Activated CD8-positive, alpha-beta memory T cell treated with anti-CD3 and anti-CD28 coated beads, Interleukin-2, amount 10 ng/mL, durations not matched to agents 7 days and 5 days (primary cell): ENCODE measurements around the gene POGZ. TPM values are rescaled to one million over a fixed set of nuclear protein-coding genes. Genes with fewer than 3 reads are reported as not detected.
"Not testable (repeated sequence)": the region's sequence is repeated elsewhere in the genome, so short reads cannot be mapped to it uniquely, and the experiment has no call there.

Source experiments
- ATAC-seq: fragments of 150-1000 bp; cut with Tn5 transposase; one replicate; pipeline ENCODE4 v1.10.0; 2021; ENCODE audit warnings: moderate library complexity
- CTCF ChIA-PET: fragments of 350-600 bp; sonication (Branson Sonifier 250); formaldehyde crosslinking; loops from one replicate; lab custom pipeline; 2021; ENCODE audit warnings: antibody characterized with exemption; lab: Charles Lee
- DNase-seq: peaks from one replicate; pipeline ENCODE4 v3.0.0-alpha.2; 2020
- H3K27ac Mint-ChIP-seq: one replicate; pipeline ENCODE4 v1.8.0; 2021; ENCODE audit warnings: mild to moderate bottlenecking, mixed read lengths
- H3K27me3 Mint-ChIP-seq: one replicate; pipeline ENCODE4 v1.8.0; 2021; ENCODE audit warnings: mixed read lengths
- H3K36me3 Mint-ChIP-seq: one replicate; pipeline ENCODE4 v1.8.0; 2021; ENCODE audit warnings: mild to moderate bottlenecking, mixed read lengths
- H3K4me1 Mint-ChIP-seq: one replicate; pipeline ENCODE4 v1.8.0; 2021; ENCODE audit warnings: mixed read lengths
- H3K4me3 Mint-ChIP-seq: one replicate; pipeline ENCODE4 v1.8.0; 2021; ENCODE audit warnings: mild to moderate bottlenecking, moderate library complexity, mixed read lengths
- H3K9me3 Mint-ChIP-seq: one replicate; pipeline ENCODE4 v1.8.0; 2022; ENCODE audit warnings: low read depth, mixed read lengths
- total RNA-seq, 2 experiments: library from RNA; stranded (reverse); gene quantifications; one replicate each; pipeline ENCODE4 v1.2.3, GENCODE V29; 2021

Gene POGZ
- total RNA-seq, 2 experiments from 2014 or later, result 79.6 to 83.5 TPM

DNA sequence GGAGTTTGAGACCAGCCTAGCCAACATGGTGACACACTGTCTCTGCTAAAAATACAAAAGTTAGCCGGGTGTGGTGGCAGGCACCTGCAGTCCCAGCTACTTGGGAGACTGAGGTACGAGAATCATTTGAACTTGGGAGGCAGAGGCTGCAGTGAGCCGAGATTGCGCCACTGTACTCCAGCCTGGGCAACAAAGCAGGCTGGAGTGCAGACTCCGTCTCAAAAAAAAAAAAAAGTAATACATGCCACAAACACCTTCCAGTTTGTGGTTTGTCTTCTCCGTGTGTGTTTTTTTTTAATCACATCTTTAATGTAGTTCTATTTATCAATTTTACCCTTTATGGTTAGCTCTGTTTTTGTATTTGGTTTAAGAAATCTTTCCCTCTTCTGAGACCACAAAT, 22.3 kb downstream of the POGZ start:
- Mint-ChIP-seq H3K36me3 (peaks cover 15% of the 10 kb centered on the region), H3K27me3 (no peaks in the 10 kb centered on the region), H3K4me1 (peaks cover 26% of the 10 kb centered on the region), H3K27ac (peak overlapping the region; percentile 24), H3K4me3 (no peak overlapping the region), H3K9me3 (no peaks in the 10 kb centered on the region)
- peak; percentile 42 for ATAC-seq
- CTCF ChIA-PET, result interaction anchor here (0.7 to 1.6 kb wide), 4 partner anchors 12 to 400 kb away, joined by 3 to 5 read pairs (median 4); no protein-coding TSS in a partner anchor
- no peak for DNase-seq

DNA sequence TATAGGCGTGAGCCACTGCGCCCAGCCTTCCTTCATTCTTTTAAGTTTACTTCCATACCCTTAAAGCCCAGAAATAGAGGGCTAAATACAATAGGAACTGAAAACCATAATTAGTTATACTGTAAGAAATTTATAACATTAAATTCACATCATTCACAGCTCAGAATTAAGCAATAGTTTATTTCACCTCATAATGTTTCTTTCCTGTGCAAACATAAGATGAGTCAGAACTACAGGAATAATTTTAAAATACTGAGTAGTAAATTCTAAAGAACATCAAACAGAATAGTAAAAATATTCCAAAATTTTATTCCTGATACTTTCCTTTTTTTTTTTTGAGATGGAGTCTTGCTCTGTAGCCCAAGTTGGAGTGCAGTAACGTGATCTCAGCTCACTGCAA, 24.1 kb downstream of the POGZ start:
- H3K27ac Mint-ChIP-seq, result no peak overlapping the region
- H3K36me3 Mint-ChIP-seq, result peaks cover 7% of the 10 kb centered on the region
- H3K9me3 Mint-ChIP-seq, result no peaks in the 10 kb centered on the region
- no peak for ATAC-seq
- no peak overlapping the region for H3K4me3 Mint-ChIP-seq
- H3K27me3 Mint-ChIP-seq, result no peaks in the 10 kb centered on the region
- CTCF ChIA-PET, result interaction anchor here (1.0 to 1.7 kb wide), 2 partner anchors 9 to 184 kb away, joined by 3 to 7 read pairs; no protein-coding TSS in a partner anchor
- no peak for DNase-seq
- peaks cover 17% of the 10 kb centered on the region for H3K4me1 Mint-ChIP-seq

DNA sequence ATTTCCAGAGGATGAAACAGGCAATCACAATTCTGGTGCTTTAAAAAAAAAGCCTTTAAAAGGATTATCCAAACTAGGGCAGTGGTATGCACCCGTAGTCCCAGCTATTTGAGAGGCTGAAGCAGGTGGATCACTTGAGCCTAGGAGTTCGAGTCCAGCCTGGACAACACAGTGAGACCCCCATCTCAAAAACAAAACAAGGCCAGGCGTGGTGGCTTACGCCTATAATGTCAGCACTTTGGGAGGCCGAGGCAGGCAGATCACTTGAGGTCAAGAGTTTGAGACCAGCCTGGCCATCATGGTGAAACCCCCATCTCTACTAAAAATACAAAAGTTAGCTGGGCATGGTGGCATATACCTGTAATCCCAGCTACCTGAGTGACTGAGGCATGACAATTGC, 25.5 kb downstream of the POGZ start:
- H3K27me3 Mint-ChIP-seq, DNase-seq, H3K27ac Mint-ChIP-seq, H3K36me3 Mint-ChIP-seq, ATAC-seq, H3K9me3 Mint-ChIP-seq, H3K4me3 Mint-ChIP-seq: not testable (repeated sequence)
- peaks cover 17% of the 10 kb centered on the region for H3K4me1 Mint-ChIP-seq
- CTCF ChIA-PET, result interaction anchor here (1.7 kb wide), 1 partner anchor 10 kb away, joined by 7 read pairs; no protein-coding TSS in a partner anchor

DNA sequence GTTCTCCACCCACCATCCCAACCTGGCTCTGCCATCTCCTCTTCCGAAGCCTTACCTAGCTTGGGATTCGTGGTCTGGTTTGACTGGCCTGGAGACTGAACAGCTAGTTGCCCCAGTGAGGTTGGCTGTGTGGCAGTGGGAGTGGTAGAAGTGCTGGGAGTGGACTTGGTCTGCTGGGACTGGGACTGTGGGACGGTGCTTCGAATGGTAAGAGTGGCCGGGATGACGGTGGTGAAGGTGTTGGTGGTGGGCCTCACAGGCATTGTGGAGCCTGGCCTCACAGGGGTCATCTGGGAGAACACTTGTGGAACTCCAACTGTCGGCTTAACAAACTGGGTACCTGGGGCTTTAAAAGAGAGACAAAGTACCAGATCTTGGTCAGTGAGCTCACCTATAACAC, 31.2 kb downstream of the POGZ start:
- H3K9me3 Mint-ChIP-seq, result no peaks in the 10 kb centered on the region
- H3K27me3 Mint-ChIP-seq, result no peaks in the 10 kb centered on the region
- no peak overlapping the region for H3K4me3 Mint-ChIP-seq
- CTCF ChIA-PET, result interaction anchor here (0.9 to 1.2 kb wide), 2 partner anchors 10 to 56 kb away, joined by 4 read pairs; no protein-coding TSS in a partner anchor
- H3K27ac Mint-ChIP-seq, result no peak overlapping the region
- ATAC-seq (no peak), DNase-seq (no peak)
- no peaks in the 10 kb centered on the region for H3K4me1 Mint-ChIP-seq
- peaks cover 39% of the 10 kb centered on the region for H3K36me3 Mint-ChIP-seq

DNA sequence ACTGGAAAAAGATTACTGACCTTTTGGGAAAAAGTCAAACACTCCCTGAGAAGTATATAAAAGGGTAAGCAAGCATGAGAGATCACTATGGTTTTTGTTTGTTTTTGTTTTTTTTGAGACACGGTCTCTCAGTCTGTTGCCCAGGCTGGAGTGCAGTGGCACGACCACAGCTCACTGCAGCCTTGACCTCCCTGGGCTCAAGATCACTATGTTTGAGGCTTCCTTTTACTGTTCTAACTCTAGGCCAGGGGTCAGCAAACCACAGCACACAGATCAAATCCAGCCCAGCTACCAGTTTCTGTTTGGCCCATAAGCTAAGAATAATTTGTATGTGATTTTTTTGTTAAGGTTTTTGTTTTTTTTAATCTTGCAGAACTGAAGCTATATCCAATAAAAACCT, 34.2 kb downstream of the POGZ start:
- DNase-seq, result no peak
- H3K4me1 Mint-ChIP-seq, result no peaks in the 10 kb centered on the region

DNA sequence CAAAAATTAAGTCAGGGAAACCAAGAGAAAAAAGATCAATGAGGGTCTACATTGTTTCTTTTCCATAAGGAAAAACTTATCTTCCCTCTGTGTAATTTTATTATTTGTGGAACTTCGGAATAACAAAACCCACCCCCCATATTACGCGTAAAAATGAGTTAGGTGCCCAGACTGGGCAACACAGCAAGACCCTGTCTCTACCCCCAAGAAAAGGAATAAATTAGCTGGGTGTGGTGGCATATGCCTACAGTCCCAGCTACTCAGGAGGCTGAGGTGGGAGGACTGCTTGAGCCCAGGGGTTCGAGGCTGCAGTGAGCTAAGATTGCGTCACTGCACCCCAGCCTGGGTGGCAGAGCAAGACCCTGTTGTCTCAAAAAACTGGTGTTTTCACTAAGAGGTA, 39.5 kb downstream of the POGZ start:
- Mint-ChIP-seq H3K4me1 (no peaks in the 10 kb centered on the region), H3K9me3 (no peaks in the 10 kb centered on the region), H3K27ac (no peak overlapping the region), H3K36me3 (peaks cover 36% of the 10 kb centered on the region), H3K27me3 (no peaks in the 10 kb centered on the region), H3K4me3 (no peak overlapping the region)
- ATAC-seq (no peak), DNase-seq (no peak)
- CTCF ChIA-PET, result interaction anchor here (2.4 kb wide), 1 partner anchor 14 kb away, joined by 8 read pairs; no protein-coding TSS in a partner anchor

More for the DNA sequence above, 34.2 kb downstream of the POGZ start:
- Mint-ChIP-seq H3K27me3 (no peaks in the 10 kb centered on the region), H3K27ac (no peak overlapping the region), H3K4me3 (no peak overlapping the region), H3K9me3 (no peaks in the 10 kb centered on the region), H3K36me3 (peaks cover 44% of the 10 kb centered on the region)
- CTCF ChIA-PET, result interaction anchor here (0.9 kb wide), 1 partner anchor 19 kb away, joined by 3 read pairs; no protein-coding TSS in a partner anchor
- ATAC-seq, result no peak

DNA sequence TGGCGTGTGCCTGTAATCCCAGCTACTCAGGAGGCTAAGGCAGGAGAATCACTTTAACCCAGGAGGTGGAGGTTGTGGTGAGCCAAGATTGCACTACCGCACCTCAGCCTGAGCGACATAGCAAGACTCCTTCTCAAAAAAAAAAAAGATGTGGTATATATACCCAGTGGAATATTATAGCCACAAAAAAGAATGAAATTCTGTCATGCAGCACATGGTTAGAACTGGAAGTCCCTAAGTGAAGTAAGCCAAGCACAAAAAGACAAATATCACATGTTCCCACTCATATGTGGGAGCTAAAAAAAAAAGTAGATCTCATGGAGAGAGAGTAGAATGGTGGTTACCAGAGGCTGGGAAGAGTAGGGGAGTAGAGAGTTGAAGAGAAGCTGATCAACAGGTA, 41.2 kb downstream of the POGZ start:
- Mint-ChIP-seq H3K27me3 (no peaks in the 10 kb centered on the region), H3K9me3 (no peaks in the 10 kb centered on the region), H3K4me1 (no peaks in the 10 kb centered on the region), H3K27ac (no peak overlapping the region), H3K4me3 (no peak overlapping the region), H3K36me3 (peaks cover 31% of the 10 kb centered on the region)
- CTCF ChIA-PET, result interaction anchor here (0.7 to 2.4 kb wide), 4 partner anchors 10 to 77 kb away, joined by 3 to 8 read pairs (median 4); partner anchors contain the start of gene RFX5
- ATAC-seq (no peak), DNase-seq (no peak)

DNA sequence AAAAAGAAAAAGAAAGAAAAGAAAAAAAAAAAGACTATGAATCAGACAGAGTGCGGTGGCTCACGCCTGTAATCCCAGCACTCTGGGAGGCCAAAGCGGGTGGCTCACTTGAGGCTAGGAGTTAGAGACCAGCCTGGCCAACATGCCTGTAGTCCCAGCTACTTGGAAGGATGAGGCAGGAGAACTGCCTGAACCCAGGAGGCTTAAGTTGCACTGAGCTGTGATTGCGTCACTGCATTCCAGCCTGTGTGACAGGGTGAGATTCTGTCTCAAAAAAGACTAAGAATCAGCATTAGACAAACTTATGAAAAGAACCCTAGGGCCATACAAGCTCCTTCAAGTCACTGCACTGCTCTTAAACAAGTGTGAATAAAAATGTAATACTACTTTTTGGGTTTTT, 43.1 kb downstream of the POGZ start:
- ATAC-seq (no peak), DNase-seq (no peak)
- no peak overlapping the region for H3K4me3 Mint-ChIP-seq
- H3K27ac Mint-ChIP-seq, result no peak overlapping the region
- H3K36me3 Mint-ChIP-seq, result peaks cover 36% of the 10 kb centered on the region
- H3K4me1 Mint-ChIP-seq, result no peaks in the 10 kb centered on the region
- H3K9me3 Mint-ChIP-seq, result no peaks in the 10 kb centered on the region
- CTCF ChIA-PET, result interaction anchor here (1.2 to 1.5 kb wide), 2 partner anchors 76 to 116 kb away, joined by 4 to 6 read pairs; no protein-coding TSS in a partner anchor
- H3K27me3 Mint-ChIP-seq, result no peaks in the 10 kb centered on the region

DNA sequence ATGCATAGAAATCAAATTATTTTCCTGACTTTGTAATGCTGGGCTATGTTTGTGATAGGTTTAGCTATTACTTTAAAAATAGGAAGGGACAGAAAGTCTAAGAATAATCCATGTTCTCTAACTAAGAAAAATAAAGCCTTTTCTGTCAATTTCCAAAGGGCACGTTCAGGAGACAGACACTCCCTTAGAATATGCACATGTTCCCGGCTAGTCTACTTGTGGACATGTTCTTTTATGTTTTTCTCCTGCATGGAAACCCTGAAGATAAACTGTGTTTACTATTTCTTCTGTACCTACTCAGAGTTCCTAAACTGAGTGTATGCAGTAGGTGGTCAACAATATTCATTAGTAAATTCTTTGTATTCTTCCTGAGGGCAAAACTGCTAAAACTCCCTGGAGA, 47.4 kb downstream of the POGZ start:
- no peak overlapping the region for H3K4me3 Mint-ChIP-seq
- DNase-seq (no peak), ATAC-seq (no peak)
- no peaks in the 10 kb centered on the region for H3K9me3 Mint-ChIP-seq
- CTCF ChIA-PET, result no interaction called here
- H3K36me3 Mint-ChIP-seq, result peaks cover 45% of the 10 kb centered on the region
- H3K27ac Mint-ChIP-seq, result no peak overlapping the region
- no peaks in the 10 kb centered on the region for H3K4me1 Mint-ChIP-seq
- H3K27me3 Mint-ChIP-seq, result no peaks in the 10 kb centered on the region

DNA sequence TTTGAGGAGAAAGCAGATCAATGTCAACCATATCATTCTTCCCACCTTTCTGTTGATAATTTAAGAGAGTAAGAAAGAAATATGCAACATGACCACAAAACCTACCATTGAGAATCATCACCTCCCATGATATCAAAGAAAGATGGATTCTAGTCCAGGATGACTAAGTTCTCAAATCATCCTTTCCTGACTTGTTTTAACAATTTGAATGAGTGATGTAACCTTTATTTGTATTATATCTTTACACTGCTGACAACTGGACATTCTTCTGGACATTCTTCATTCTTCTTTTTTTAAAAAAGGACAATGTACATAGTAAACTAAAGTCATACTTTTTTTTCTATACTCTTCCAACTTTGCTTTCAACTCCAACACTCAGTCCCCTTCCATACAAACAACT, 50.4 kb downstream of the POGZ start:
- Mint-ChIP-seq H3K4me3 (no peak overlapping the region), H3K9me3 (no peaks in the 10 kb centered on the region), H3K27me3 (no peaks in the 10 kb centered on the region), H3K4me1 (peaks cover 2% of the 10 kb centered on the region), H3K36me3 (peaks cover 49% of the 10 kb centered on the region), H3K27ac (no peak overlapping the region)
- no peak for ATAC-seq
- CTCF ChIA-PET, result interaction anchor here (0.7 kb wide), 1 partner anchor 69 kb away, joined by 3 read pairs; no protein-coding TSS in a partner anchor
- no peak for DNase-seq

DNA sequence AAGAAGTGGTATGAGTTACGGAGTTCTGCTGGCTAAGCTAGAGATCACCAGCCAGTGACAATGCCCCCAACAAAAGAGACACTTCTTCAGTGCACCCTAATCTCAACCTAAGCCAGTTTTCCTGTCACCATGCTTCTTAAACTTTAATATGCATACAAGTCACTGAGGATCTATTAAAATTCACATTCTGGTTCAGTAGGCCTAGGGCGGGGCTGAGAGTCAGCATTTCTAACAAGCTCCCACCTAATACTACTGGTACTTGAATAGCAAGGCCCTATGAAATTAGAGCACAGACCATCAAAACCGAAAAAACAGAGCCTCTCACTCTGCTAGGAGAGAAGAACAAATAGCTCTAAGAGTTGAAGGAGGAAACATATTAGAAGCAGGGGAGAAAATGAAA, 52.0 kb downstream of the POGZ start:
- no peak for ATAC-seq
- Mint-ChIP-seq H3K27ac (no peak overlapping the region), H3K36me3 (peaks cover 50% of the 10 kb centered on the region), H3K4me3 (no peak overlapping the region), H3K27me3 (no peaks in the 10 kb centered on the region), H3K4me1 (peaks cover 3% of the 10 kb centered on the region), H3K9me3 (no peaks in the 10 kb centered on the region)
- CTCF ChIA-PET, result interaction anchor here (1.6 kb wide), 1 partner anchor 106 kb away, joined by 3 read pairs; no protein-coding TSS in a partner anchor
- DNase-seq, result no peak

DNA sequence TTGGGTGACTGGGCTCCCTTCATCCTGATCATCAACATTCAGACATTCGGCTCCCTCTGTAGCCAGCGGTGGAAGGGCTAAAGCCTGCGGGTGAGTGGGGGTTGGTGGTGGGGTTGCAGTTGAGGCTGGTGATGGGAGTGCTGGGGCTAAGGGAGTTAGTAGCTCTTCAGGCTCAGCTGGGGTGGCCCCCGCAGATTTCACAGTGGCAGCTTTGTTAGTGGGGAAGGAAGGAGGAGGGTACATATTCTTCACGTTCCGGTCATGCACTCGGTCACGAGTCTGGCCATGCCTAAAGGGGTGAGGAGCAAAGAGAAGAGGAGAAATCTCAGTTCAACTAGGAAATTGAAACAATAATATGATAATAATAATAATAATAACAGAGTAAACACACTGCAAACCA, 53.1 kb downstream of the POGZ start:
- H3K27me3 Mint-ChIP-seq, result no peaks in the 10 kb centered on the region
- no peak for ATAC-seq
- no peaks in the 10 kb centered on the region for H3K9me3 Mint-ChIP-seq
- CTCF ChIA-PET, result interaction anchor here (1.6 to 2.0 kb wide), 2 partner anchors 13 to 105 kb away, joined by 3 to 8 read pairs; no protein-coding TSS in a partner anchor
- peaks cover 12% of the 10 kb centered on the region for H3K4me1 Mint-ChIP-seq
- H3K36me3 Mint-ChIP-seq, result peaks cover 51% of the 10 kb centered on the region
- no peak overlapping the region for H3K27ac Mint-ChIP-seq
- H3K4me3 Mint-ChIP-seq, result no peak overlapping the region
- no peak for DNase-seq

DNA sequence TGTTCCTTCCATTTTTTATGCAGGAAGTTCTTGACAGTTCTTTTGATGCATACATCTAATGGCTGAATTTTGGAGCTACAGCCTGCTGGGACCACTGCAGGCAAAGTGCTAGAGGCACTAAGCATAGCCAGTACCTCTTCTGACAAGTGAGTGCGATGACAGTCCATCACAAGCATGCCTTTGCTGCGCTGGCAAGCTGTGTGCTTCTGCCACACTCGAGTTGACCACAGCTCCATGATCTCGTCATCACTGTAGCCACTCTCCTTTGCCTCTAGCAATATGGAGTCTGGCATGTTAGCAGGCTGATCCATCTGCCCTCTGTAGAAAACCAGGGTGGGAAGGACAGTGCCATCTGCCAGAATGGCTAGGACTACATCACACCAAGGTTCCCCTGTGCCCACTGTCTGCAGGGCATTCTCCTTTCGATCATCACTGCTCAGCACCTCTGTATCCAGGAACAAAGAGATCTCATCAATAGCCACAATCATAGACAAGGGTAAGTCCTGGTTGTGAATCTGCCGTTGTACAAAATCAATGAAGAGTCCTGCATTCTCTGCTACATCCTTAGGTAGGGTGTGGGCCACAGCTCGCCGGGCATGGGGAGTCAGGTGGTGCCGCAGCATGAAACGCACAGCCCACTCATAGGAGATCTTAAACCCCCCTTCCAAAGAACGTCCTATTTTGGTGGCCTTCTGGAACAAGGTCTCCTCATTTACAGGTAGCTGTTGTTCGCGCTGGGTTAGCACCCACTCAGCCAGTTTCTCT, 53.9 kb downstream of the POGZ start:
- CTCF ChIA-PET, result interaction anchor here (2.0 kb wide), 1 partner anchor 13 kb away, joined by 8 read pairs; no protein-coding TSS in a partner anchor
- DNase-seq (no peak), ATAC-seq (peak; percentile 20)
- no peaks in the 10 kb centered on the region for H3K27me3 Mint-ChIP-seq
- H3K36me3 Mint-ChIP-seq, result peaks cover 53% of the 10 kb centered on the region
- H3K4me3 Mint-ChIP-seq, result no peak overlapping the region
- H3K9me3 Mint-ChIP-seq, result no peaks in the 10 kb centered on the region
- H3K4me1 Mint-ChIP-seq, result peaks cover 20% of the 10 kb centered on the region
- no peak overlapping the region for H3K27ac Mint-ChIP-seq
